Gastroesophageal sphincter (tissue), 4 donors: ENCODE data around the gene OPRL1. TPM values are rescaled to one million over a fixed set of nuclear protein-coding genes. Genes with fewer than 3 reads are reported as not detected.

ENCODE experiments used
- ATAC-seq: fragments of 150-250 bp; one replicate; pipeline ENCODE4 v1.9.1; 2016; ENCODE audit warnings: mild to moderate bottlenecking, moderate library complexity
- H3K27ac ChIP-seq, 4 donors: fragments of 200-600 bp; sonication (generic) in 3 of 4; 1 replicate in 3 of 4; 2 replicates in 1 of 4; pipeline ENCODE4 v1.5.1; 2016 to 2019
- H3K27me3 ChIP-seq: fragments of 200-600 bp; sonication (generic); one replicate; pipeline ENCODE4 v1.5.1; 2019
- H3K36me3 ChIP-seq, 2 donors: fragments of 200-600 bp; sonication (generic); one replicate each; pipeline ENCODE4 v1.5.1; 2019; ENCODE audit warnings: control low read depth in 1 of 2
- H3K4me1 ChIP-seq, 3 donors: fragments of 200-600 bp; sonication (generic); 1 replicate in 2 of 3; 2 replicates in 1 of 3; pipeline ENCODE4 v1.5.1; 2016 to 2019; ENCODE audit warnings: control low read depth in 2 of 3
- H3K4me3 ChIP-seq, 2 donors: fragments of 200-600 bp; sonication (generic); one replicate each; pipeline ENCODE4 v1.5.1; 2019; ENCODE audit warnings: mild to moderate bottlenecking in 1 of 2, moderate library complexity in 1 of 2
- H3K9me3 ChIP-seq, 3 donors: fragments of 200-600 bp; sonication (generic); one replicate each; pipeline ENCODE4 v1.5.1; 2017 to 2019; ENCODE audit warnings: control low read depth in 2 of 3
- CTCF ChIP-seq, 4 experiments: fragments of 200-600 bp in 2 of 4; fragments of 450-650 bp in 2 of 4; sonication (generic) in 1 of 4; IDR thresholded peaks; one replicate each; pipeline ENCODE4 v1.5.1; 2017 to 2019; ENCODE audit warnings: antibody characterized with exemption in 4 of 4, mild to moderate bottlenecking in 2 of 4, moderate library complexity in 2 of 4
- EP300 ChIP-seq: sonication (generic); formaldehyde crosslinking; IDR thresholded peaks from one replicate; pipeline ENCODE4 v1.6.1; 2017; ENCODE audit warnings: antibody characterized with exemption, mild to moderate bottlenecking
- POLR2A ChIP-seq, 2 donors: fragments of 450-650 bp; IDR thresholded peaks; one replicate each; pipeline ENCODE4 v1.6.1; 2017; ENCODE audit warnings: antibody characterized with exemption in 2 of 2, mild to moderate bottlenecking in 2 of 2, moderate library complexity in 1 of 2
- POLR2AphosphoS5 ChIP-seq: sonication (generic); formaldehyde crosslinking; IDR thresholded peaks from one replicate; pipeline ENCODE4 v1.6.1; 2017; ENCODE audit warnings: antibody characterized with exemption
- WGBS, 2 donors: methylation state at CpG; one replicate each; pipeline ENCODE4 v1.1.5; 2018; ENCODE audit warnings: low coverage in 1 of 2; 5-methylcytosine and 5-hydroxymethylcytosine counted together
- total RNA-seq, 4 donors: library from RNA; depleted of rRNA; stranded (reverse); fragments of >200 nt; gene quantifications; one replicate each; pipeline ENCODE4 v1.1.0, GENCODE V29; 2016

OPRL1 gene
- total RNA-seq, 4 donors from 2014 or later: 0.50 to 1.1 (median 0.66) TPM

GRCh38 chr20:64053841-64054661 is 25.8 kb upstream of the OPRL1 start:
- H3K9me3 ChIP-seq: no peaks in the 10 kb centered on the region
- peaks cover 0 to 25% (median 5%) of the 10 kb centered on the region in 3 donors for H3K4me1 ChIP-seq
- no peaks in the 10 kb centered on the region for H3K36me3 ChIP-seq
- peak overlapping the region in 3 of 4 donors; percentile 68 to 76 (median 75) for H3K27ac ChIP-seq
- peak; percentile 42 for ATAC-seq
- WGBS, 2 donors: 40 to 55% methylated on average over 2 of the region's 17 CpGs
- TF ChIP-seq POLR2AphosphoS5 (no peak), CTCF (IDR thresholded peaks at IDR 0.05) (no peak), EP300 (no peak), POLR2A (IDR thresholded peaks at IDR 0.05) (peak in 1 of 2 donors; percentile 25)
- no peak overlapping the region for H3K4me3 ChIP-seq
- H3K27me3 ChIP-seq: peaks cover 92% of the 10 kb centered on the region

- H3K4me1 ChIP-seq: peaks cover 0 to 14% (median 0%) of the 10 kb centered on the region in 3 donors
- TF ChIP-seq EP300 (no peak), POLR2A (IDR thresholded peaks at IDR 0.05) (no peak)
Observed at GRCh38 chr20:64055396-64055892, 24.4 kb upstream of the OPRL1 start.

GRCh38 chr20:64055893-64056638 is 23.8 kb upstream of the OPRL1 start:
- 40% methylated on average over 1 of the region's 22 CpGs; no CpG with 5 or more reads in 1 of the 2 donors for WGBS, 2 donors
- H3K9me3 ChIP-seq: no peaks in the 10 kb centered on the region
- peak; percentile 21 for ATAC-seq
- peak overlapping the region in 1 of 2 donors; percentile 8 for H3K4me3 ChIP-seq
- peak overlapping the region in 3 of 4 donors; percentile 60 to 78 (median 75) for H3K27ac ChIP-seq
- H3K36me3 ChIP-seq: no peaks in the 10 kb centered on the region
- H3K27me3 ChIP-seq: peaks cover 71% of the 10 kb centered on the region
- TF ChIP-seq CTCF (IDR thresholded peaks at IDR 0.05) (no peak), POLR2AphosphoS5 (peak; percentile 16)
- H3K4me1 ChIP-seq: peaks cover 0 to 14% (median 0%) of the 10 kb centered on the region in 3 donors

More at GRCh38 chr20:64055396-64055892, 24.4 kb upstream of the OPRL1 start:
- 9 to 40% methylated on average over 1 of the region's 9 CpGs for WGBS, 2 donors
- H3K27ac ChIP-seq: peak overlapping the region in 3 of 4 donors; percentile 60 to 78 (median 75)
- H3K36me3 ChIP-seq: no peaks in the 10 kb centered on the region
- no peaks in the 10 kb centered on the region for H3K9me3 ChIP-seq
- peaks cover 78% of the 10 kb centered on the region for H3K27me3 ChIP-seq
- no peak overlapping the region for H3K4me3 ChIP-seq
- ATAC-seq: no peak

- Histone ChIP-seq H3K4me1 (peaks cover 0 to 14% (median 0%) of the 10 kb centered on the region in 3 donors), H3K4me3 (peak overlapping the region in 1 of 2 donors; percentile 8), H3K9me3 (no peaks in the 10 kb centered on the region), H3K27ac (peak overlapping the region in 3 of 4 donors; percentile 60 to 78 (median 66)), H3K27me3 (peaks cover 66% of the 10 kb centered on the region), H3K36me3 (no peaks in the 10 kb centered on the region)
- ATAC-seq: no peak
- TF ChIP-seq POLR2AphosphoS5 (no peak), CTCF (IDR thresholded peaks at IDR 0.05) (no peak), POLR2A (IDR thresholded peaks at IDR 0.05) (no peak), EP300 (no peak)
- WGBS, 2 donors: 46% methylated on average over 4 of the region's 7 CpGs; no CpG with 5 or more reads in 1 of the 2 donors
Observed at GRCh38 chr20:64056639-64056888, 23.3 kb upstream of the OPRL1 start.

- peaks cover 61% of the 10 kb centered on the region for H3K27me3 ChIP-seq
- H3K4me1 ChIP-seq: peaks cover 0 to 15% (median under 1%) of the 10 kb centered on the region in 3 donors
- ATAC-seq: no peak
- H3K9me3 ChIP-seq: no peaks in the 10 kb centered on the region
- H3K4me3 ChIP-seq: peak overlapping the region in 1 of 2 donors; percentile 28
- no peaks in the 10 kb centered on the region for H3K36me3 ChIP-seq
- WGBS, 2 donors: 70% methylated on average over 6 of the region's 39 CpGs; no CpG with 5 or more reads in 1 of the 2 donors
- TF ChIP-seq CTCF (IDR thresholded peaks at IDR 0.05) (no peak), POLR2A (IDR thresholded peaks at IDR 0.05) (no peak), POLR2AphosphoS5 (no peak)
- H3K27ac ChIP-seq: peak overlapping the region in 3 of 4 donors; percentile 60 to 78 (median 66)
Observed at GRCh38 chr20:64056889-64057627, 22.8 kb upstream of the OPRL1 start.
